ENCODE data around the gene SORBS1.
"Not testable (repeated sequence)": the region's sequence is repeated elsewhere in the genome, so short reads cannot be mapped to it uniquely, and the experiment has no call there.

The SORBS1 gene

GRCh38 chr10:95388539-95388938 is 172.6 kb downstream of the SORBS1 start:
- no peak for DNase-seq (ENCODE audit: low spot score)

- no peak for DNase-seq (ENCODE audit: low spot score)
Observed at GRCh38 chr10:95388109-95388471, 173.1 kb downstream of the SORBS1 start.

GRCh38 chr10:95384011-95384704 is 177.0 kb downstream of the SORBS1 start:
- no peak for DNase-seq (ENCODE audit: low spot score)

- no peak for DNase-seq (ENCODE audit: low spot score)
Observed at GRCh38 chr10:95382596-95382995, 178.6 kb downstream of the SORBS1 start.

GRCh38 chr10:95382174-95382573 is 179.0 kb downstream of the SORBS1 start:
- DNase-seq (ENCODE audit: low spot score): no peak

- DNase-seq (ENCODE audit: low spot score): no peak
Observed at GRCh38 chr10:95377950-95378349, 183.2 kb downstream of the SORBS1 start.

GRCh38 chr10:95375418-95375817 is 185.8 kb downstream of the SORBS1 start:
- DNase-seq (ENCODE audit: low spot score): no peak

- peak; percentile 47 for DNase-seq (ENCODE audit: low spot score)
Observed at GRCh38 chr10:95374597-95375209, 186.5 kb downstream of the SORBS1 start.

GRCh38 chr10:95373660-95374059 is 187.5 kb downstream of the SORBS1 start:
- DNase-seq (ENCODE audit: low spot score): no peak

GRCh38 chr10:95364342-95364741 is 196.8 kb downstream of the SORBS1 start:
- no peak for DNase-seq (ENCODE audit: low spot score)

GRCh38 chr10:95363303-95363912 is 197.8 kb downstream of the SORBS1 start:
- peak; percentile 59 for DNase-seq (ENCODE audit: low spot score)

GRCh38 chr10:95360122-95360714 is 201.0 kb downstream of the SORBS1 start:
- no peak for DNase-seq (ENCODE audit: low spot score)

- no peak for DNase-seq (ENCODE audit: low spot score)
Observed at GRCh38 chr10:95359466-95359865, 201.7 kb downstream of the SORBS1 start.

- no peak for DNase-seq (ENCODE audit: low spot score)
Observed at GRCh38 chr10:95356190-95356955, 204.8 kb downstream of the SORBS1 start.

GRCh38 chr10:95355301-95355700 is 205.9 kb downstream of the SORBS1 start:
- no peak for DNase-seq (ENCODE audit: low spot score)

- no peak for DNase-seq (ENCODE audit: low spot score)
Observed at GRCh38 chr10:95354110-95354509, 207.1 kb downstream of the SORBS1 start.

- no peak for DNase-seq (ENCODE audit: low spot score)
Observed at GRCh38 chr10:95353123-95353522, 208.0 kb downstream of the SORBS1 start.

GRCh38 chr10:95352684-95353083 is 208.5 kb downstream of the SORBS1 start:
- no peak for DNase-seq (ENCODE audit: low spot score)

GRCh38 chr10:95350830-95351228 is 210.3 kb downstream of the SORBS1 start:
- DNase-seq (ENCODE audit: low spot score): no peak

- no peak for DNase-seq (ENCODE audit: low spot score)
Observed at GRCh38 chr10:95350219-95350829, 210.8 kb downstream of the SORBS1 start.

- DNase-seq (ENCODE audit: low spot score): not testable (repeated sequence)
Observed at GRCh38 chr10:95347402-95347766, 213.8 kb downstream of the SORBS1 start.

Measured in COLO829 (cell line).